ENCODE results near the gene NUDT9.

The NUDT9 gene

GRCh38 chr4:87422104-87423052 is at the start of gene NUDT9:
TSS of gene NUDT9 (plus strand) at chr4:87422573. CDS start at chr4:87422906, 333 bp downstream.
- Histone ChIP-seq H4K20me1 (ENCODE audit: insufficient read depth) (no peaks in the 10 kb centered on the region), H3K4me2 (peak within 1 kb of the TSS; percentile 86), H3K4me3 (IDR thresholded peaks at IDR 0.05; ENCODE audit: insufficient read depth, low read depth, low read length) (peak within 1 kb of the TSS; percentile 85), H3K27ac (peak within 1 kb of the TSS; percentile 71), H2AFZ (ENCODE audit: low read depth) (peak within 1 kb of the TSS; percentile 97), H3K27me3 (ENCODE audit: insufficient read depth, low read depth) (no peaks in the 10 kb centered on the region), H3K36me3 (ENCODE audit: insufficient read depth) (no peaks in the 10 kb centered on the region), H3K79me2 (ENCODE audit: insufficient read depth, low read depth) (peaks cover 31% of the 10 kb centered on the region; the same call in 1 of the 2 replicates), H3K9ac (peak within 1 kb of the TSS; percentile 68), H3K4me1 (ENCODE audit: low read depth, poor library complexity, severe bottlenecking) (peaks cover 20% of the 10 kb centered on the region)
- TF ChIP-seq CTCF (conservative IDR thresholded peaks at IDR 0.05; ENCODE audit: low read depth, low read length) = no peak

GRCh38 chr4:87375719-87376291 is 46.6 kb upstream of the NUDT9 start:
- TF ChIP-seq CTCF (conservative IDR thresholded peaks at IDR 0.05; ENCODE audit: low read depth, low read length) = peak; percentile 83
- Histone ChIP-seq H3K27me3 (ENCODE audit: insufficient read depth, low read depth) (no peaks in the 10 kb centered on the region), H3K9ac (no peak overlapping the region), H4K20me1 (ENCODE audit: insufficient read depth) (no peaks in the 10 kb centered on the region; the same call in 1 of the 2 replicates), H3K27ac (no peak overlapping the region), H3K4me3 (IDR thresholded peaks at IDR 0.05; ENCODE audit: insufficient read depth, low read depth, low read length) (no peak overlapping the region), H3K36me3 (ENCODE audit: insufficient read depth) (no peaks in the 10 kb centered on the region), H3K79me2 (ENCODE audit: insufficient read depth, low read depth) (peaks cover 7% of the 10 kb centered on the region; the same call in 1 of the 2 replicates), H3K4me1 (ENCODE audit: low read depth, poor library complexity, severe bottlenecking) (peaks cover 17% of the 10 kb centered on the region), H2AFZ (ENCODE audit: low read depth) (no peak overlapping the region), H3K4me2 (no peak overlapping the region)

- H3K27ac ChIP-seq = no peak overlapping the region
- peaks cover 17% of the 10 kb centered on the region for H3K4me1 ChIP-seq (ENCODE audit: low read depth, poor library complexity, severe bottlenecking)
- H3K4me3 ChIP-seq (IDR thresholded peaks at IDR 0.05; ENCODE audit: insufficient read depth, low read depth, low read length) = no peak overlapping the region
- no peak overlapping the region for H3K9ac ChIP-seq
- H4K20me1 ChIP-seq (ENCODE audit: insufficient read depth) = no peaks in the 10 kb centered on the region; the same call in 1 of the 2 replicates
- peaks cover 5% of the 10 kb centered on the region; the same call in 1 of the 2 replicates for H3K36me3 ChIP-seq (ENCODE audit: insufficient read depth)
- peaks cover 10% of the 10 kb centered on the region; the same call in 1 of the 2 replicates for H3K79me2 ChIP-seq (ENCODE audit: insufficient read depth, low read depth)
- no peak overlapping the region for H2AFZ ChIP-seq (ENCODE audit: low read depth)
- H3K27me3 ChIP-seq (ENCODE audit: insufficient read depth, low read depth) = no peaks in the 10 kb centered on the region
- no peak for TF ChIP-seq CTCF (conservative IDR thresholded peaks at IDR 0.05; ENCODE audit: low read depth, low read length)
- H3K4me2 ChIP-seq = no peak overlapping the region
Observed at GRCh38 chr4:87377816-87378215, 44.6 kb upstream of the NUDT9 start.

GRCh38 chr4:87382116-87382515 is 40.3 kb upstream of the NUDT9 start:
- H3K36me3 ChIP-seq (ENCODE audit: insufficient read depth) = peaks cover 5% of the 10 kb centered on the region; the same call in 1 of the 2 replicates
- no peak overlapping the region for H3K4me2 ChIP-seq
- no peak overlapping the region for H3K4me3 ChIP-seq (IDR thresholded peaks at IDR 0.05; ENCODE audit: insufficient read depth, low read depth, low read length)
- peaks cover 17% of the 10 kb centered on the region for H3K4me1 ChIP-seq (ENCODE audit: low read depth, poor library complexity, severe bottlenecking)
- no peak overlapping the region for H3K27ac ChIP-seq
- TF ChIP-seq CTCF (conservative IDR thresholded peaks at IDR 0.05; ENCODE audit: low read depth, low read length) = no peak
- no peak overlapping the region for H3K9ac ChIP-seq
- peaks cover 40% of the 10 kb centered on the region for H3K79me2 ChIP-seq (ENCODE audit: insufficient read depth, low read depth)
- H3K27me3 ChIP-seq (ENCODE audit: insufficient read depth, low read depth) = no peaks in the 10 kb centered on the region
- H4K20me1 ChIP-seq (ENCODE audit: insufficient read depth) = no peaks in the 10 kb centered on the region; the same call in 1 of the 2 replicates
- H2AFZ ChIP-seq (ENCODE audit: low read depth) = no peak overlapping the region

Data from KMS-11 (cell line).